SU-DHL-6 (cell line): Measurements from ENCODE around the gene MOB3B.

Experiments used
- H2AFZ ChIP-seq: fragments of 200-600 bp; sonication (generic); 2 replicates; pipeline ENCODE4 v1.6.1; 2014; ENCODE audit warnings: low read depth, mild to moderate bottlenecking, moderate library complexity, mixed read lengths, antibody characterized with exemption, low read length; ENCODE audit not compliant: severe bottlenecking
- H3F3A ChIP-seq: fragments of 200-600 bp; shearing (Covaris generic); 2 replicates; pipeline ENCODE4 v1.6.0; 2016; ENCODE audit warnings: antibody characterized with exemption, mild to moderate bottlenecking; ENCODE audit not compliant: insufficient read depth
- H3K27ac ChIP-seq: fragments of 200-600 bp; sonication (generic); 2 replicates; pipeline ENCODE4 v1.5.1; 2016; ENCODE audit warnings: low read depth, mild to moderate bottlenecking, low read length, moderate library complexity, mixed read lengths
- H3K27me3 ChIP-seq: fragments of 200-600 bp; sonication (generic), shearing (Covaris generic); 2 replicates; pipeline ENCODE4 v1.6.0; 2014; ENCODE audit warnings: mild to moderate bottlenecking, low read length
- H3K36me3 ChIP-seq: fragments of 200-600 bp; sonication (generic); 2 replicates; pipeline ENCODE4 v1.6.1; 2014; ENCODE audit warnings: mild to moderate bottlenecking, low read length, mixed read lengths
- H3K4me2 ChIP-seq: fragments of 300-600, 200-600 bp; shearing (Covaris generic), sonication (generic); 2 replicates; pipeline ENCODE4 v1.6.0; 2014; ENCODE audit warnings: low read length, low read depth, mild to moderate bottlenecking; ENCODE audit not compliant: poor library complexity, severe bottlenecking
- H3K4me3 ChIP-seq: fragments of 200-600 bp; sonication (generic); 2 replicates; pipeline ENCODE4 v1.5.1; 2014; ENCODE audit warnings: antibody characterized with exemption, low read length, mild to moderate bottlenecking, mixed read lengths; ENCODE audit not compliant: insufficient read depth, poor library complexity, severe bottlenecking
- H3K79me2 ChIP-seq: fragments of 200-600 bp; sonication (generic); 2 replicates; pipeline ENCODE4 v1.6.1; 2014; ENCODE audit warnings: mild to moderate bottlenecking, low read length, moderate library complexity; ENCODE audit not compliant: insufficient read depth
- H3K9ac ChIP-seq: fragments of 200-600 bp; sonication (generic); 2 replicates; pipeline ENCODE4 v1.7.0; 2014; ENCODE audit warnings: mild to moderate bottlenecking, low read length
- H3K9me2 ChIP-seq: fragments of 200-600 bp; sonication (generic); replicated peaks from 2 replicates; pipeline ENCODE4 v1.6.1; 2014; ENCODE audit warnings: low read length; ENCODE audit not compliant: insufficient read depth
- H3K9me3 ChIP-seq: fragments of 200-600 bp; sonication (generic); 2 replicates; pipeline ENCODE4 v1.6.1; 2014; ENCODE audit warnings: low read length, mixed read lengths; ENCODE audit not compliant: insufficient read depth
- H4K20me1 ChIP-seq: fragments of 200-600 bp; sonication (generic); 2 replicates; pipeline ENCODE4 v1.6.1; 2014; ENCODE audit warnings: low read depth, mild to moderate bottlenecking, antibody characterized with exemption, low read length, moderate library complexity, mixed read lengths
- EZH2phosphoT487 ChIP-seq: fragments of 200-600 bp; sonication (generic), shearing (Covaris generic); conservative IDR thresholded peaks from 2 replicates; pipeline ENCODE4 v1.6.1; 2018; ENCODE audit warnings: mild to moderate bottlenecking, antibody characterized with exemption, low read length, moderate library complexity, mixed read lengths
- TF ChIP-seq, protein P1 (sequence below): fragments of 200-600 bp; sonication (generic); IDR thresholded peaks from one replicate; pipeline ENCODE4 v1.5.1; 2017; ENCODE audit warnings: antibody characterized with exemption, mild to moderate bottlenecking, low read length, moderate library complexity; ENCODE audit not compliant: insufficient read depth, poor library complexity, severe bottlenecking

MOB3B gene

DNA sequence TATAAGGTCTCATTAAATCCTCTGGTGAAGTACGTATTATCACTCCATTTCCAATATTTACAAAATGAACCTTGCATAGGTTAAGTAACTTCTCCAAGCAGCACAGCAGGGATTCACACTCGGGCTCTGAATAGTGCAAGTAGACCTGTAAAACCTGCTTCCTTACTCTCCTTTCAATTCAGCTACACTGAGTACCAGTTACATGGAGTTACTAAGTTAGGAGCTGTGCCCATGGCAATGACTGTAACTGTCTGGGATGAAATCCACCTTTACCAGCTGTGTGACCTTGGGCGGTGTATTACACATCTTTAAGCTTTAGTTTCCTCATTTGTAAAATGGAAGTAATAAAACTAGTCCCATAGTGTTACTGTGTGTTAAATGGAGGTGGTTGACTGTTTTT, 15.9 kb upstream of the MOB3B start:
- H3K4me2 ChIP-seq = no peak overlapping the region
- H3K9me2 ChIP-seq = no peaks in the 10 kb centered on the region
- no peak for TF ChIP-seq EZH2phosphoT487
- TF ChIP-seq, protein P1, sequence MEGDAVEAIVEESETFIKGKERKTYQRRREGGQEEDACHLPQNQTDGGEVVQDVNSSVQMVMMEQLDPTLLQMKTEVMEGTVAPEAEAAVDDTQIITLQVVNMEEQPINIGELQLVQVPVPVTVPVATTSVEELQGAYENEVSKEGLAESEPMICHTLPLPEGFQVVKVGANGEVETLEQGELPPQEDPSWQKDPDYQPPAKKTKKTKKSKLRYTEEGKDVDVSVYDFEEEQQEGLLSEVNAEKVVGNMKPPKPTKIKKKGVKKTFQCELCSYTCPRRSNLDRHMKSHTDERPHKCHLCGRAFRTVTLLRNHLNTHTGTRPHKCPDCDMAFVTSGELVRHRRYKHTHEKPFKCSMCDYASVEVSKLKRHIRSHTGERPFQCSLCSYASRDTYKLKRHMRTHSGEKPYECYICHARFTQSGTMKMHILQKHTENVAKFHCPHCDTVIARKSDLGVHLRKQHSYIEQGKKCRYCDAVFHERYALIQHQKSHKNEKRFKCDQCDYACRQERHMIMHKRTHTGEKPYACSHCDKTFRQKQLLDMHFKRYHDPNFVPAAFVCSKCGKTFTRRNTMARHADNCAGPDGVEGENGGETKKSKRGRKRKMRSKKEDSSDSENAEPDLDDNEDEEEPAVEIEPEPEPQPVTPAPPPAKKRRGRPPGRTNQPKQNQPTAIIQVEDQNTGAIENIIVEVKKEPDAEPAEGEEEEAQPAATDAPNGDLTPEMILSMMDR = no peak
- H3F3A ChIP-seq = no peaks in the 10 kb centered on the region; the same call in 1 of the 2 replicates
- no peaks in the 10 kb centered on the region for H4K20me1 ChIP-seq
- H3K27me3 ChIP-seq = no peaks in the 10 kb centered on the region
- no peaks in the 10 kb centered on the region for H3K79me2 ChIP-seq
- no peaks in the 10 kb centered on the region for H3K9me3 ChIP-seq
- no peak overlapping the region for H3K9ac ChIP-seq
- H3K4me3 ChIP-seq = no peak overlapping the region
- H3K27ac ChIP-seq = no peak overlapping the region
- H2AFZ ChIP-seq = no peak overlapping the region
- H3K36me3 ChIP-seq = peaks cover 10% of the 10 kb centered on the region; the same call in 1 of the 2 replicates

DNA sequence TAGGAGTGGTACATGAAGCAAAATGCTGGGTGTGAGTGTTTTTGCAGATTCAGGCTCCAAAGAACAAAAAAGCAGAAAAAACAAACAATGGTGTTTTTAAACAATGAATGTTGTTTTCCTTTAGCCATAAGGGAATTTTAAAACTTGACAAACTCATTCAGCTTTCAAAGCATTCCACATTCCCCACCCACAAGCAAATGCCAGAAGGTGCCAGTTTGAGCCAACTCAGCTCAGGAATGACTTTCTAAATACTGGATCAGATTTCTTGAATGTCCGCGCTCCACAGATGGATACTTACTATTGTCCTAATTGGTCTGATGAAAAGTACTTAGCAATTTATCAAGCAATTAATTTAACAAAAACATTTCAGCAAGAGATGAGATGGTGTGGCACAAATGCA, 12.9 kb upstream of the MOB3B start:
- Histone ChIP-seq H3K9me3 (no peaks in the 10 kb centered on the region), H3K79me2 (no peaks in the 10 kb centered on the region), H3K9me2 (no peaks in the 10 kb centered on the region), H3F3A (no peaks in the 10 kb centered on the region; the same call in 1 of the 2 replicates), H3K36me3 (peaks cover 10% of the 10 kb centered on the region; the same call in 1 of the 2 replicates), H3K27me3 (no peaks in the 10 kb centered on the region), H4K20me1 (no peaks in the 10 kb centered on the region), H3K27ac (no peak overlapping the region), H3K4me3 (no peak overlapping the region), H2AFZ (no peak overlapping the region), H3K4me2 (no peak overlapping the region), H3K9ac (no peak overlapping the region)
- TF ChIP-seq EZH2phosphoT487 = no peak
- TF ChIP-seq, protein P1 = no peak

DNA sequence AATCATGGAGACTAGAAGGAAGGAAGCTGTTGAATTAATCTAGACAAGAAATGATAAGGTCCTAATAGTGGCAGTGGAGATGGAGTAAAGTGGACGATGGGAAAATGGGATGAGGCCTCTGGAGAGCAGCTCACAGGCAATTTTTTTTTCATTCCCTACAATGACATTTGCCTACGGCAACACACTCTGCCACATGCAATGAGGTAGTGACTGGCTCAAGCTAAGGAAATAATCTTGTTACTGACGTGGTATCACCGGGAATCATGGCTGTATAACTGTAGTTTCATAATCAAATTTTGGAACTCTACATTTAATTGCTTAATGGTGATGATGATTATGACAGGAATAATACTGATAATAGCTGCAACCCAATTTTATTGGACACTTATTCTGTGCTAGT, 12.1 kb upstream of the MOB3B start:
- H3K9ac ChIP-seq = no peak overlapping the region
- no peak overlapping the region for H3K4me2 ChIP-seq
- TF ChIP-seq, protein P1 = no peak
- TF ChIP-seq EZH2phosphoT487 = no peak
- no peaks in the 10 kb centered on the region for H3K9me2 ChIP-seq
- H3K36me3 ChIP-seq = peaks cover 4% of the 10 kb centered on the region; the same call in 1 of the 2 replicates
- no peak overlapping the region for H2AFZ ChIP-seq
- H3K27me3 ChIP-seq = no peaks in the 10 kb centered on the region
- no peaks in the 10 kb centered on the region for H3K79me2 ChIP-seq
- no peaks in the 10 kb centered on the region for H3K9me3 ChIP-seq
- no peak overlapping the region for H3K27ac ChIP-seq
- no peak overlapping the region for H3K4me3 ChIP-seq
- no peaks in the 10 kb centered on the region for H4K20me1 ChIP-seq
- no peaks in the 10 kb centered on the region; the same call in 1 of the 2 replicates for H3F3A ChIP-seq
